ENCODE data around the gene ALDOA.

The ALDOA gene

DNA sequence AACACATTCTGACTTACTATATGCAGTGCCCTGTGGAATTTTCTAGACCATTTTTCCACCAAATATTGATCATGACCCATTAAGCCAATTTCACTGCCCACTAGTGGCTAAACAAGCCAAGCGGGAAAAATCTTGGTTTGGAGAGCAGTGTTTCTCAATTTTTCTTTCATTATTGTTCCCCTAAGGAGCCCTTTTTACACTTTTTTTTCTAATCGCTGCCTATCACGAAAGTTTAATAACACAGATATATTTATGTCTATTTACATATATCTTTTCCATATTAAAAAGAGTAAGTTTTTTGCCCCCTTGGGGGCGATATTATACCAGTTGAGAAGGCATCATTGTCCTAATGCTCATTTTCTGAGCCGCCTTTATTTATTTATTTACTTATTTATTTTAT is 23.7 kb upstream of the ALDOA start:
- no peak for DNase-seq (ENCODE audit: low read depth)

GRCh38 chr16:30046178-30046577 is 19.4 kb upstream of the ALDOA start:
- DNase-seq (ENCODE audit: low read depth) = no peak

DNA sequence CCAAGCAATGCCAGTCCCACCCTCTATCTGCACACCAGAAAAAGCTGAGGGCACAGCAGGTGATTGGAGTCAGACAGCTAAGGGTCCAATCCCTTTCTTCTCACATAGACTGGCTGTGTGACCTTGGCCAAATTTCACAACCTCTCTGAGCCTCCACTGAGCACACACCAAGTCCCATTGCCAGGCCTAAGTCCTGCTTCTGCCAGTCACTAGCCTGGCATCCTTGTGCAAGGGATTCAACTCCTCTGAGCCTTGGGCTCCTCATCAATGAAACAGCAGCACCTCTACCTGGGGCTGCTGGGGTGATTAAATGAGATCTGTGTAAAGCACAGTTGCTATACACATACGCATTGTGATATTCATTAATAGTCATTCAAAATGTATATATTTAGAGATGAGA is 19.0 kb upstream of the ALDOA start:
- no peak for DNase-seq (ENCODE audit: low read depth)

- no peak for DNase-seq (ENCODE audit: low read depth)
Observed at GRCh38 chr16:30049871-30050270, 15.7 kb upstream of the ALDOA start.

DNA sequence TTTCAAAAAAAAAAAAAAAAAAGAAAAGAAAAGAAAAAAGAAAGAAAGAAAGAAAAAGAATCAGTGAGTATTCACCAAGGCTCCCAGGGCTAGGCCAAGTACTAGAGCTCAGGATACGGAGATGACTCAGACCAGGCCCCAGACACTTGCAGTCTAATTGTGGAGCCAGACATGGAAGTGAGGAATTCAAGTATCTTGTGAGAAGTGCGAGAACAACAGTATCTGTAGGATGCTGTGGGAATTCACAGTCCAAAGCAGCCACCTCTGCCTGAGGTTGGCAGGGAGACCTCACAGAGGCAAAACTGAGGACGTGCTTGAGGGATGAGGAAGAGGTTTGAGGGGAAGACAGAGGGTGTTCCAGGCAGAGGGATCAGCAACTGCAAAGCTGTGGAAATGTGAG is 14.0 kb upstream of the ALDOA start:
- no peak for DNase-seq (ENCODE audit: low read depth)

DNA sequence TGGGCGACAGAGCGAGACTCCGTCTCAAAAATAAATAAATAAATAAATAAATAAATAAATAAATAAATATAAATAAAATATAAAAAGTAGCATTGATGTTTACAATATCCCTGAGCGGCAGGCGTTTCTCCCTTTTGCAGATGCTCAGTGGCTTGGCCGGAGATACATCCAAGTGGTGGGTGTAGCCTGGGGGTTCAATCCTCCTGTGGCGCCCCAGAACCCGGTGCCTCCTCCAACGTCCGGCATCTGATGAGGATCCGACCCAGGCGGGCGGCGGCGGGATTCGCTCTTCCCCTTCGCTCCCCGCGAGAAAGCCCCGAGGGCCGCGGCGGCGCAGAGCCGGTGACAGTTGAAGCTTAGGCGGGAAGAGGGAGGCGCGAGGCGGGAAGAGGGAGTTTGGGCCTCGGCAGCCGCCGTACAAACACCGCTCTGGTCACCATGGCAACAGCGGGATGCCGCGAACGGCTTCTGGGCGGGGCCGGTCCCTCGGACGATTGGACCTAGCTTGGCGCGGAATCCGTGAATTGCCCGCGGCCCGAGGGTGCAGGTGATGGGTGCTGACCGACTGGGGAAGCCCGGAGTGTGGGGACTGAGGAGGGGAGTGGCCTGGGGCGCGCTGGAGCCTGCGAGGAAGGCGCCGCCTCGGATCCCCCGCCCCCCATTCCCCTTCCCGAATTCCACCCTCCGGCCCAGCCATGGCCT is 12.7 kb upstream of the ALDOA start:
- DNase-seq (ENCODE audit: low read depth) = no peak

DNA sequence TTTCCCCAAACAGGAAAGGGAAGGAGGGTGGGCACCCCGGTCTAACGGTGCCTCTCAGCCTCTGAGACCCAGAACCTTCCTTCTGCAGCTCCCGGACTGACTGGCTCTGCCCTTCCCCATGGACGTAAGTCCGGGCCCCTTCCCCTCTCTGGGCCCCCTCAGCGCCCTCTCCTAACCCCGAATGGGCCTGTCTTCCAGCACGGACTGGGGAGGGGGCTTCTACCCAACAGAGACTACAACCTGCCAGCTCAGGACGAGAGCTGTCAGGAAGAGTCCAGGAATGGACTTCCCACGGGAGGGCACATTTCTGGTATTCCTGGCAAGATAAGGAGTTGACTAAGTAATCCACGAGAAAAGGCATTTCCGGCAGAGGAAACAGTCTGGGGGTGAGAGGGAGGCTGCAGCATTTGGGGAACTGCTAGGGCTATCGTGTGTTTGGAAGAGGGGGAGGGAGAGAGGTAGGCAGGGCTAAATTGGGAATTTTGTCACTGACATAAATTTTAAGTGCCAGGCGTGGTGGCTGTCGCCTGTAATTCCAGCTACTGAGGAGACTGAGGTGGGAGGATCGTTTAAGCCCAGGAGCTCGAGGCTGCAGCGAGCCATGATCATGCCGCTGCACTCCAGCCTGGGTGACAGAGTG is 12.1 kb upstream of the ALDOA start:
- DNase-seq (ENCODE audit: low read depth) = no peak

GRCh38 chr16:30054451-30054850 is 11.1 kb upstream of the ALDOA start:
- DNase-seq (ENCODE audit: low read depth) = no peak

DNA sequence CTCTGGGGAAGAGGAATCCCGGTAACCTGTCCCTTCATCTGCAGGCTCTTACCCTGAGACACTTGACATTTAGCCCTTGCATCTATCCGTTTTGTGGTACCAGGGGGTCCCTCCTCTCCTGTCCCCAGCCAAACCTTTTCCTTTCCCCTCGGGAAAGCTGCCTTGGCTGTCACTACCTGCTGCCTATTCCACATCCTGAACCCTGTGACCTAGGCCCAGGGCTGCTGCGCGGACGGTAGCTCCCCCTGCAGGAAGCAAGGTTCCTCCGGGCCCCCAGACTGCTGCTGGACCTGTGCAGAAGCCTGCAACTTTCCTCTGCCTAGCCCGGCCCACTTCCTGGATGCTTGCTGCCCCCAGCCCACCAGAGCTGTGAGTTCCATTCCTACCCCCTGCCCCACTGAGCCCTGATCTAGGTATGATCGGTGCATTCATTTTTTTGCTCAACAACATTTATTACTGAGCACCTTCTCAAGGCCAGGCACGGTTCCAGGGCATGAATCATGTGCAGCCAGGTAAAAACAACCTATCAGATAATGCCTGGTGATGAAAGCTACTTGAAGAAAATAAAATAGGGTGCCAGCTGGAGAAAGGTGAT is 10.5 kb upstream of the ALDOA start:
- no peak for DNase-seq (ENCODE audit: low read depth)

GRCh38 chr16:30060346-30060745 is 5.2 kb upstream of the ALDOA start:
- no peak for DNase-seq (ENCODE audit: low read depth)

DNA sequence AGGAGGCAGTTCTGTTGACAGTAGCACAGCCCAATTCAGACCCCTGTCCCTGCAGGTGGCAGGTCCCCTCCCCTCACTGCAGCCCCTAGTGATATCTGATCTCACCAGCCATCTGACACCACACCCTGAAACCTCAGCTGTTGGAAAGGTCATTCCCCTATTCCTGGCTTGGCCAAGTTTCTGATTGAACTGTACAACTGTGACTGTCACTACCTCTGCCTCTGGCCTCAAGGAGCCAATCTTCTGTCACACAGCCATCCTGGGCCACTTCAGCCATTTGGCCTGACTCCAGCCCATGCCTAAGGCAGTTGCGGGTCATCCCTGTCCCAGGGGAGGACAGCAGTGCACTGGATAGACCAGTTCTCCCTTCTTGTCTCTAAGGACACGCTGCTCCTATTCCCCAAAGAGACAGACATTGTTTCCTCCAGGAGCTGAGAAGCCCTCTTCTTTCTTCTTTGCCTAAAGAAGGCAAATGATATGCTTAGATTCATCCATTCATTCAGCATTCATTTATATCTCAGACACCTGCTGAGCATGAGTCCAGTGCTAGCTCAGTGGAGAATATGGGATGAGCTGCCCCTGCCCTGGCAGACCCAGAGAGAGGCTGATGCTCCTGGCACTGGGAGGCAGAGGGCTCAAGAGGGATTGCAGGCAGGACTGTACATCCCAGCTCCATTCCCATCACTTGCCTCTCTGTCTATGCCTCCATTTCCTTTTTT is 4.6 kb upstream of the ALDOA start:
- DNase-seq (ENCODE audit: low read depth) = no peak

DNA sequence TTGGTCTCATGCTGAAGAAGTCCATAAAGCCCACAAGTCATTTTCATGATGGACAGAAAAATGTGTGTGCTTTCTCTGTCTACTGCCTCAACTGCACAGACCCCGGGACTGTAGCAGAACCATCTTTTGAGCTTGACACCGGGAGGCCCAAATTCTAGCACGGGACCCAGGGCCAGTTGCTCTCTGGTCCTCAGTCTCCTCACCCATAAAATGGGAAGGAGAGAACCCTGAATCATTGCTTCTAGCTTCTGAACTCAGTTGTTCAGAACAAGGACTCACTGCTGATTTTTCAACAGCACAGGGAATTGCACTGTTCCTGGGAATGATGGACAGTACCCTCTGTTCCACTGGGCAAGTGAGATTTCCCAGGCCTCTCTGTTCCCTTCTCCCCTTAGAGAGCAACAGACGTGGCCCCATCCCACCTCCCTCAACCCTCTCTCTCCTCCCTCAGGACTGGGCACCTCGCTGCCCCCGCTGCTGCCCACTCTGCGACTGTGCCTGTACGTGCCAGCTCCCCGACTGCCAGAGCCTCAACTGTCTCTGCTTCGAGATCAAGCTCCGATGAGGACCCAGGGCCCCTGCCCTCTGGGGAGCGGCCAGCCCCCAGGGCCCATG is 2.2 kb upstream of the ALDOA start:
- DNase-seq (ENCODE audit: low read depth) = no peak

DNA sequence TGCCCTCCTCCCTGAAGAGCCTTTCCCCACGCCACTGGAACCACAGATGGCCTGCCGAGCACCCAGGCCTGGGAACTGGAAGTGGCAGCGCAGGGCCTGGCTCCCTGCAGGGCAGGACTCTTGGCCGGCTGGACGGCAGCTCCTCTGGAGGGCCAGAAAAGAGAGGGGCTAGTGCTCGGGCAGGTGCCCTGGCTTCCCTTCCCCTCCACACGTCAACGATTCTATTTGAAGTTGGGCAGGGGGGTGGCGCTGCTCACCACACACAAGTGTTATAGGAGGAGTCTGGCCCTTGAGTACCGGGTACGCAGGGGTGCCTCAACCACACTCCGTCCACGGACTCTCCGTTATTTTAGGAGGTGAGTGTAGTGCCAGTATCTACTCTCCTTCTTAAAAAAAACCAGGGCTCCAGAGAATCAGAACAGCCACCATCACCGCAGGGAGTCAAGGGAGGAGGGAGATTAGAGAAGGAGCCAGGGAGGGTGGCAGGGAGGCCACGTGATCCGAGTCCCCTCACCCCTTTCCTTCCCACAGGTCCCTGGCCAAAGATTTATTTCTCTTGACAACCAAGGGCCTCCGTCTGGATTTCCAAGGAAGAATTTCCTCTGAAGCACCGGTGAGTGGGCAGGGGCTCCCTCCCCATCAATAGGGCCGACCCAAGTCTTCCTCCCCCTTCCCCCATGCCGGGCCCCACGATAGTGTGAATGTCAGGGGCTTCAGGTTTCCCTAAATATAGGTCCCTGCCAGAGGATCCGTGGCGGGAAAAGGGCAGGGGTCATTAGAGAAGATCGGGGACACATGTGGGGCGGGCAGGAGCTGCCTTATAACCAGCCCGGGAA is 1.4 kb upstream of the ALDOA start:
- no peak for DNase-seq (ENCODE audit: low read depth)

- no peak for DNase-seq (ENCODE audit: low read depth)
Observed at GRCh38 chr16:30064729-30065101, 845 bp upstream of the ALDOA start.

- DNase-seq (ENCODE audit: low read depth) = no peak
Observed at GRCh38 chr16:30065943-30066760, 592 bp downstream of the ALDOA start.

DNA sequence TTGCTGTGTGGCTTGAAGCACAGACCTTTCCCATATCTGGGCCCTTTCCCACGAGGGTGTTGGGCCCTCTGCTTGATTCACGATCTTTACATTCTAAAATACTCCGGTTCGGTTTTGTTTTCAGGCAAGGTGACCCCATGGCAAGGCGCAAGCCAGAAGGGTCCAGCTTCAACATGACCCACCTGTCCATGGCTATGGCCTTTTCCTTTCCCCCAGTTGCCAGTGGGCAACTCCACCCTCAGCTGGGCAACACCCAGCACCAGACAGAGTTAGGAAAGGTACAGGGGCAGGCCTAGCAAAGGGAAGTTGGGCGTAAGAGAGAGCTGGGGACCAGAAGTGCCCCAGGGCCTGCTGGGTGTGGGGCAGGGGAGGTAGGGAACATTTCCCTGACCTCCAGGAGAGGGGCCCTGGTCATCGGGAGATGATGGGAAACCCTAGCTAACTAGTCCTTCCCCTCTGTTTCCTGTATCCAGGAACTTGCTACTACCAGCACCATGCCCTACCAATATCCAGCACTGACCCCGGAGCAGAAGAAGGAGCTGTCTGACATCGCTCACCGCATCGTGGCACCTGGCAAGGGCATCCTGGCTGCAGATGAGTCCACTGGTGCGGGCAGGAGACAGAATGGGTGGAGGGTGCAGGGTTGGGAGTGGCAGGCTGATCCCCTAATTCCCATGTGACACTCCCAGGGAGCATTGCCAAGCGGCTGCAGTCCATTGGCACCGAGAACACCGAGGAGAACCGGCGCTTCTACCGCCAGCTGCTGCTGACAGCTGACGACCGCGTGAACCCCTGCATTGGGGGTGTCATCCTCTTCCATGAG is 1.4 kb downstream of the ALDOA start:
- no peak for DNase-seq (ENCODE audit: low read depth)

DNA sequence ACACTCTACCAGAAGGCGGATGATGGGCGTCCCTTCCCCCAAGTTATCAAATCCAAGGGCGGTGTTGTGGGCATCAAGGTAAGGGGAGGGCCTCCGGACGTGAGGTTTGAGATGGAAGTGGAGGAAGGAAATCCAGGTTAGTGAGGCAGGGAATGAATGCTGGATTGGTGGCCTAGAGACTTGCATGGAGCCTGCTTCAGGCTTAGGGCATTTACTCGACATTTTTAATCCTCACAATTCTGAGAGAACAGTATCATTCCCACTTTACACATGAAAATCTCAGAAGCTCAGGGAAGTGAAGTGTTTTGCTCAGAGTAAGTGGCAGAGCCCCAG is 2.0 kb downstream of the ALDOA start:
- DNase-seq (ENCODE audit: low read depth) = no peak

- no peak for DNase-seq (ENCODE audit: low read depth)
Observed at GRCh38 chr16:30068333-30068732, 2.8 kb downstream of the ALDOA start.

- DNase-seq (ENCODE audit: low read depth) = no peak
Observed at GRCh38 chr16:30068750-30069610, 3.4 kb downstream of the ALDOA start.
